Body of pancreas (tissue), 4 donors: ENCODE results near the gene ZNF268. TPM values are rescaled to one million over a fixed set of nuclear protein-coding genes. Genes with fewer than 3 reads are reported as not detected.
"Not testable (repeated sequence)": the region's sequence is repeated elsewhere in the genome, so short reads cannot be mapped to it uniquely, and the experiment has no call there.

Experiments
- ATAC-seq: fragments of 150-250 bp; one replicate; pipeline ENCODE4 v1.9.1; 2016
- DNase-seq, 4 donors: peaks; one replicate each; pipeline ENCODE4 v3.0.0-alpha.2; 2019
- H3K27ac ChIP-seq, 4 donors: fragments of 200-600 bp; sonication (generic); 1 replicate in 3 of 4; 2 replicates in 1 of 4; pipeline versions ENCODE4 v1.5.1 to v1.6.1; 2016 to 2019; ENCODE audit warnings: mild to moderate bottlenecking in 1 of 4, mixed read lengths in 1 of 4, moderate library complexity in 1 of 4
- H3K27me3 ChIP-seq, 2 donors: fragments of 200-600 bp; sonication (generic); one replicate each; pipeline ENCODE4 v1.6.0; 2016; ENCODE audit warnings: mild to moderate bottlenecking in 1 of 2
- H3K36me3 ChIP-seq, 2 donors: fragments of 200-600 bp; sonication (generic); replicated peaks in 1 of 2; 2 replicates each; pipeline ENCODE4 v1.5.1; 2016; ENCODE audit warnings: low read depth in 2 of 2; ENCODE audit not compliant: insufficient read depth in 1 of 2
- H3K4me1 ChIP-seq: fragments of 200-600 bp; sonication (generic); one replicate; pipeline ENCODE4 v1.6.0; 2016
- H3K4me3 ChIP-seq, 2 donors: fragments of 200-600 bp; sonication (generic); 1 replicate in 1 of 2; 2 replicates in 1 of 2; pipeline ENCODE4 v1.5.1; 2016 to 2019
- H3K9me3 ChIP-seq, 3 donors: fragments of 200-600 bp; sonication (generic); 1 replicate in 2 of 3; 2 replicates in 1 of 3; pipeline ENCODE4 v1.5.1; 2016
- CTCF ChIP-seq, 7 experiments: fragments of 450-650 bp in 4 of 7; fragments of 200-600 bp in 3 of 7; sonication (generic) in 3 of 7; IDR thresholded peaks; one replicate each; pipeline ENCODE4 v1.5.1; 2016 to 2019; ENCODE audit warnings: antibody characterized with exemption in 7 of 7
- POLR2A ChIP-seq, 3 donors: fragments of 450-650 bp; IDR thresholded peaks; one replicate each; pipeline ENCODE4 v1.6.1; 2016; ENCODE audit warnings: antibody characterized with exemption in 3 of 3, mild to moderate bottlenecking in 2 of 3
- WGBS, 2 donors: methylation state at CpG; one replicate each; pipeline ENCODE4 v1.1.5; 2017; 5-methylcytosine and 5-hydroxymethylcytosine counted together
- intact Hi-C: fragments of 100-400 bp; cut with DNase I; formaldehyde crosslinking; loops from one replicate; pipeline ENCODE4 v1.15.1; 2023
- total RNA-seq, 2 donors: library from RNA; depleted of rRNA; stranded (reverse); fragments of >200 nt; gene quantifications; one replicate each; pipeline ENCODE4 v1.1.0, GENCODE V29; 2016

Gene ZNF268
- total RNA-seq, 2 donors from 2014 or later = 3.6 to 8.3 TPM

GRCh38 chr12:133236144-133236543 is 54.8 kb downstream of the ZNF268 start:
- intact Hi-C loops = no loop called here
- Histone ChIP-seq H3K36me3 (no peaks in the 10 kb centered on the region), H3K27me3 (no peaks in the 10 kb centered on the region), H3K4me3 (no peak overlapping the region), H3K27ac (no peak overlapping the region), H3K9me3 (no peaks in the 10 kb centered on the region), H3K4me1 (no peaks in the 10 kb centered on the region)
- ATAC-seq (no peak), DNase-seq (no peak)
- 50 to 51% methylated on average over 15 to 38 of the region's 44 CpGs for WGBS, 2 donors
- TF ChIP-seq POLR2A (IDR thresholded peaks at IDR 0.05) = no peak
- TF ChIP-seq CTCF (IDR thresholded peaks at IDR 0.05) = no peak

- H3K36me3 ChIP-seq = no peaks in the 10 kb centered on the region
- H3K27me3 ChIP-seq = no peaks in the 10 kb centered on the region
- H3K9me3 ChIP-seq = no peaks in the 10 kb centered on the region
- no peak for TF ChIP-seq POLR2A (IDR thresholded peaks at IDR 0.05)
- no peak for TF ChIP-seq CTCF (IDR thresholded peaks at IDR 0.05)
- no peak overlapping the region for H3K4me3 ChIP-seq
- ATAC-seq = no peak
- no peak for DNase-seq
- intact Hi-C loops = no loop called here
- no peak overlapping the region for H3K27ac ChIP-seq
- H3K4me1 ChIP-seq = no peaks in the 10 kb centered on the region
- WGBS, 2 donors = 83 to 89% methylated on average over 12 of the region's 12 CpGs
These were observed 55.3 kb downstream of the ZNF268 start for GRCh38 chr12:133236556-133236955.

- H3K4me1 ChIP-seq = no peaks in the 10 kb centered on the region
- H3K4me3 ChIP-seq = no peak overlapping the region
- ATAC-seq (no peak), DNase-seq (no peak)
- TF ChIP-seq CTCF (IDR thresholded peaks at IDR 0.05) = no peak
- no peak for TF ChIP-seq POLR2A (IDR thresholded peaks at IDR 0.05)
- no peak overlapping the region for H3K27ac ChIP-seq
- H3K36me3 ChIP-seq = no peaks in the 10 kb centered on the region
- WGBS, 2 donors = 46 to 51% methylated on average over 6 of the region's 6 CpGs
- no peaks in the 10 kb centered on the region for H3K27me3 ChIP-seq
- intact Hi-C loops = no loop called here
- no peaks in the 10 kb centered on the region for H3K9me3 ChIP-seq
These were observed 70.4 kb downstream of the ZNF268 start for GRCh38 chr12:133251732-133252131.

GRCh38 chr12:133255833-133256232 is 74.5 kb downstream of the ZNF268 start:
- H3K4me3 ChIP-seq, H3K27ac ChIP-seq, DNase-seq, ATAC-seq, H3K36me3 ChIP-seq, H3K4me1 ChIP-seq, intact Hi-C loops, H3K9me3 ChIP-seq, H3K27me3 ChIP-seq: not testable (repeated sequence)
- 17 to 30% methylated on average over 1 of the region's 1 CpG for WGBS, 2 donors

- intact Hi-C loops = no loop called here
- no peaks in the 10 kb centered on the region for H3K27me3 ChIP-seq
- no peaks in the 10 kb centered on the region for H3K36me3 ChIP-seq
- WGBS, 2 donors = 21 to 30% methylated on average over 1 of the region's 1 CpG
- no peak overlapping the region for H3K27ac ChIP-seq
- no peaks in the 10 kb centered on the region for H3K9me3 ChIP-seq
- no peaks in the 10 kb centered on the region for H3K4me1 ChIP-seq
- TF ChIP-seq POLR2A (IDR thresholded peaks at IDR 0.05) (no peak), CTCF (IDR thresholded peaks at IDR 0.05) (no peak)
- ATAC-seq = no peak
- H3K4me3 ChIP-seq = no peak overlapping the region
- no peak for DNase-seq
These were observed 75.0 kb downstream of the ZNF268 start for GRCh38 chr12:133256321-133256720.
